Stimulated activated CD8-positive, alpha-beta memory T cell treated with anti-CD3 and anti-CD28 coated beads, Interleukin-4, amount 100 ng/mL, for 24 hours (primary cell): Measurements from ENCODE around the gene PRR3.

ENCODE experiments used
- DNase-seq: peaks from one replicate; pipeline ENCODE4 v3.0.0-alpha.2; 2020; ENCODE audit warnings: low read depth

PRR3 gene

GRCh38 chr6:30537931-30538330, 19.2 kb upstream of the PRR3 start:
- DNase-seq = no peak

- peak; percentile 65 for DNase-seq
Observed at GRCh38 chr6:30541515-30542403, 15.3 kb upstream of the PRR3 start.

GRCh38 chr6:30542404-30542725, 14.7 kb upstream of the PRR3 start:
- DNase-seq = no peak

- no peak for DNase-seq
Observed at GRCh38 chr6:30542915-30543314, 14.2 kb upstream of the PRR3 start.

GRCh38 chr6:30543821-30544220, 13.3 kb upstream of the PRR3 start:
- DNase-seq = no peak

- no peak for DNase-seq
Observed at GRCh38 chr6:30544666-30545272, 12.3 kb upstream of the PRR3 start.

- no peak for DNase-seq
Observed at GRCh38 chr6:30547454-30547853, 9.6 kb upstream of the PRR3 start.

- no peak for DNase-seq
Observed at GRCh38 chr6:30548375-30548774, 8.7 kb upstream of the PRR3 start.

GRCh38 chr6:30554404-30554803, 2.7 kb upstream of the PRR3 start:
- no peak for DNase-seq

- DNase-seq = no peak
Observed at GRCh38 chr6:30554962-30555815, 1.9 kb upstream of the PRR3 start.

GRCh38 chr6:30555816-30556065, 1.4 kb upstream of the PRR3 start:
- DNase-seq = no peak

- peak; percentile 98 for DNase-seq
Observed at GRCh38 chr6:30556066-30556905, 809 bp upstream of the PRR3 start, which contains the start of gene GNL1. TSS of gene GNL1 (minus strand) at chr6:30556489. CDS start at chr6:30556203, 286 bp downstream.

GRCh38 chr6:30557683-30557981, 537 bp downstream of the PRR3 start:
- DNase-seq = no peak

- DNase-seq = no peak
Observed at GRCh38 chr6:30560930-30561329, 3.8 kb downstream of the PRR3 start.

- DNase-seq = no peak
Observed at GRCh38 chr6:30562470-30563425, 5.7 kb downstream of the PRR3 start.

GRCh38 chr6:30564114-30564513, 7.0 kb downstream of the PRR3 start:
- no peak for DNase-seq

- no peak for DNase-seq
Observed at GRCh38 chr6:30565772-30566171, 8.7 kb downstream of the PRR3 start.

GRCh38 chr6:30568245-30568644, 11.2 kb downstream of the PRR3 start:
- DNase-seq = peak; percentile 35

GRCh38 chr6:30570263-30570662, 13.2 kb downstream of the PRR3 start:
- DNase-seq = no peak

GRCh38 chr6:30570740-30571074, 13.6 kb downstream of the PRR3 start:
- DNase-seq = no peak

- DNase-seq = peak; percentile 100
Observed at GRCh38 chr6:30571075-30571761, 14.1 kb downstream of the PRR3 start, which contains the start of gene ABCF1. TSS of gene ABCF1 (plus strand) at chr6:30571442. CDS start at chr6:30571488, 46 bp downstream.
